Endothelial cell of umbilical vein (primary cell): Measurements from ENCODE around the gene SENP2.

ENCODE experiments used
- EZH2 ChIP-seq: IDR thresholded peaks from 2 replicates; pipeline ENCODE4 v1.6.1; 2012; ENCODE audit warnings: borderline replicate concordance, low read depth, mild to moderate bottlenecking, moderate library complexity, low read length, inconsistent platforms; ENCODE audit not compliant: severe bottlenecking
- FOS ChIP-seq: IDR thresholded peaks from 2 replicates; pipeline ENCODE4 v1.6.1; 2011; ENCODE audit warnings: mild to moderate bottlenecking, low read length, moderate library complexity, borderline replicate concordance; ENCODE audit not compliant: insufficient read depth
- GATA2 ChIP-seq: IDR thresholded peaks from 2 replicates; pipeline ENCODE4 v1.7.0; 2011; ENCODE audit warnings: low read depth, mild to moderate bottlenecking, moderate library complexity, mixed read lengths, low read length; ENCODE audit not compliant: insufficient read length, insufficient read depth
- JUN ChIP-seq: IDR thresholded peaks from 2 replicates; pipeline ENCODE4 v1.6.1; 2011; ENCODE audit warnings: borderline replicate concordance, low read depth; ENCODE audit not compliant: insufficient read length, insufficient read depth
- MYC ChIP-seq: IDR thresholded peaks from one replicate; pipeline ENCODE4 v1.6.1; 2011; ENCODE audit warnings: mild to moderate bottlenecking, low read depth, low read length
- POLR2A ChIP-seq: IDR thresholded peaks from 2 replicates; pipeline ENCODE4 v1.6.1; 2012; ENCODE audit warnings: low read depth, mild to moderate bottlenecking, control low read depth, low read length
- POLR2AphosphoS5 ChIP-seq: IDR thresholded peaks from 2 replicates; pipeline ENCODE4 v1.6.1; 2012; ENCODE audit warnings: low read depth, mild to moderate bottlenecking, control low read depth, low read length, moderate library complexity; ENCODE audit not compliant: insufficient read depth
- TF ChIP-seq, protein P1 (sequence below), 2 donors: IDR thresholded peaks; 1 replicate in 1 of 2; 2 replicates in 1 of 2; pipeline ENCODE4 v1.5.1; 2011; ENCODE audit warnings: low read length in 2 of 2, mild to moderate bottlenecking in 2 of 2, moderate library complexity in 2 of 2, control low read depth in 1 of 2, inconsistent platforms in 1 of 2, low read depth in 1 of 2; ENCODE audit not compliant: insufficient read depth in 1 of 2; ENCODE audit errors: extremely low read depth in 1 of 2
- TF ChIP-seq, protein P2 (sequence below): IDR thresholded peaks from 2 replicates; pipeline ENCODE4 v1.6.1; 2011; ENCODE audit not compliant: insufficient read depth, insufficient read length

DNA sequence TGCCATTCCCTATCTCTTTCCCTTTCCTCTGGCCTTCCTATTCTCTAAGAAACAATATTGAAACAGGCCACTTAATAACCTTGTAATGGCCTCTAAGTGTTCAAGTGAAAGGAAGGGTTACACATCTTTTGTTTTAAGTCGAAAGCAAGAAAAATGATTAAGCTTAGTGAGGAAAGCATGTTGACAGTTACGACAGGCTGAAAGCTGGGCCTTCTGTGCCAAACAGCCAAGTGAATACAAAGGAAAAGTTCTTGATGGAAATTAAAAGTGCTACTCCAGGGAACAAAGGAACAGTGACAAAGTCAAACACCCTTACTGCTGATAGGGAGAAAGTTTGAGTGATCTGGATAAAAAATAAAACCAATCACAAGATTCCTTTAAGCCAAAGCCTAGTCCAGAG lies 54.2 kb downstream of the SENP2 start:
- TF ChIP-seq, protein P1, sequence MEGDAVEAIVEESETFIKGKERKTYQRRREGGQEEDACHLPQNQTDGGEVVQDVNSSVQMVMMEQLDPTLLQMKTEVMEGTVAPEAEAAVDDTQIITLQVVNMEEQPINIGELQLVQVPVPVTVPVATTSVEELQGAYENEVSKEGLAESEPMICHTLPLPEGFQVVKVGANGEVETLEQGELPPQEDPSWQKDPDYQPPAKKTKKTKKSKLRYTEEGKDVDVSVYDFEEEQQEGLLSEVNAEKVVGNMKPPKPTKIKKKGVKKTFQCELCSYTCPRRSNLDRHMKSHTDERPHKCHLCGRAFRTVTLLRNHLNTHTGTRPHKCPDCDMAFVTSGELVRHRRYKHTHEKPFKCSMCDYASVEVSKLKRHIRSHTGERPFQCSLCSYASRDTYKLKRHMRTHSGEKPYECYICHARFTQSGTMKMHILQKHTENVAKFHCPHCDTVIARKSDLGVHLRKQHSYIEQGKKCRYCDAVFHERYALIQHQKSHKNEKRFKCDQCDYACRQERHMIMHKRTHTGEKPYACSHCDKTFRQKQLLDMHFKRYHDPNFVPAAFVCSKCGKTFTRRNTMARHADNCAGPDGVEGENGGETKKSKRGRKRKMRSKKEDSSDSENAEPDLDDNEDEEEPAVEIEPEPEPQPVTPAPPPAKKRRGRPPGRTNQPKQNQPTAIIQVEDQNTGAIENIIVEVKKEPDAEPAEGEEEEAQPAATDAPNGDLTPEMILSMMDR (IDR thresholded peaks at IDR 0.05; ENCODE audit: extremely low read depth in 1 of 2, insufficient read depth in 1 of 2, low read depth in 1 of 2, low read length in 2 of 2): no peak
- TF ChIP-seq EZH2 (no peak), POLR2A (no peak), FOS (no peak), MYC (no peak), POLR2AphosphoS5 (no peak), JUN (no peak), GATA2 (no peak)
- TF ChIP-seq, protein P2, sequence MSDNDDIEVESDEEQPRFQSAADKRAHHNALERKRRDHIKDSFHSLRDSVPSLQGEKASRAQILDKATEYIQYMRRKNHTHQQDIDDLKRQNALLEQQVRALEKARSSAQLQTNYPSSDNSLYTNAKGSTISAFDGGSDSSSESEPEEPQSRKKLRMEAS: no peak
